Measurements from ENCODE around the gene RRAS2.

The RRAS2 gene

DNA sequence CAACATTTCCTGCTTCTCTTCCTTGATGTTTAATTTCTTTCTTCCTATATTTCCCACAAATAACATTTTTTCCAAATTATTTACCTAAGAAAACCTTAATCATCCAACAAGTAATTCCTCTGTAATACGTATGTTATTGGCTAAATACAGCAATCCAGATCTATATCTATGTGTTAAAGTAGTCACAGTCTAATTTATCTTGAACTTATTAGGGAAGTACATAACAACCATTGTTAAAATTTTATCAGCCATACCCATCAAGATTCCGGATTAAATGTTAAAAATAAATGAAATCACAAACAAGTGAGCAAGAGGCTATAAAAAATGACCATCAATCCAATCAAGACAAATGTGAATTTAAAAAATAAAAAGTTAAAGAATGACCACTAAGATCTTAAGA, 36.5 kb downstream of the RRAS2 start:
- H3K4me3 ChIP-seq (ENCODE audit: low read depth in 1 of 2, low read length in 2 of 2), result no peak overlapping the region
- H3K9me3 ChIP-seq (ENCODE audit: insufficient read depth, low read length, severe bottlenecking), result no peaks in the 10 kb centered on the region
- no peak overlapping the region for H3K9ac ChIP-seq (ENCODE audit: low read depth, low read length)
- H3K36me3 ChIP-seq (ENCODE audit: insufficient read depth, low read length), result no peaks in the 10 kb centered on the region
- ATAC-seq (ENCODE audit: insufficient read depth, low read depth), result no peak
- DNase-seq, result no peak
- no peak overlapping the region for H3K4me2 ChIP-seq (ENCODE audit: insufficient read depth, low read length)
- peaks cover 45% of the 10 kb centered on the region for H3K4me1 ChIP-seq (ENCODE audit: insufficient read depth, low read length)
- no peak for TF ChIP-seq CTCF (IDR thresholded peaks at IDR 0.05; ENCODE audit: borderline replicate concordance, extremely low read depth, low read length, poor library complexity, severe bottlenecking)
- TF ChIP-seq EZH2 (IDR thresholded peaks at IDR 0.05; ENCODE audit: borderline replicate concordance, low read depth, low read length, severe bottlenecking), result no peak
- no peaks in the 10 kb centered on the region for H3K27me3 ChIP-seq (ENCODE audit: insufficient read depth, low read length, poor library complexity)
- peaks cover 90% of the 10 kb centered on the region for H3K79me2 ChIP-seq (ENCODE audit: insufficient read depth, low read length)
- H3K27ac ChIP-seq (ENCODE audit: low read length), result no peak overlapping the region
- H2AFZ ChIP-seq (ENCODE audit: low read depth, low read length), result no peak overlapping the region
- peaks cover 51% of the 10 kb centered on the region for H4K20me1 ChIP-seq (ENCODE audit: insufficient read depth, low read length)

- Histone ChIP-seq H2AFZ (ENCODE audit: low read depth, low read length) (no peak overlapping the region), H3K4me3 (ENCODE audit: low read depth in 1 of 2, low read length in 2 of 2) (no peak overlapping the region), H3K27ac (ENCODE audit: low read length) (peak overlapping the region; percentile 67), H3K79me2 (ENCODE audit: insufficient read depth, low read length) (peaks cover 92% of the 10 kb centered on the region), H3K36me3 (ENCODE audit: insufficient read depth, low read length) (no peaks in the 10 kb centered on the region), H3K4me1 (ENCODE audit: insufficient read depth, low read length) (peaks cover 38% of the 10 kb centered on the region), H3K9ac (ENCODE audit: low read depth, low read length) (no peak overlapping the region), H3K4me2 (ENCODE audit: insufficient read depth, low read length) (peak overlapping the region; percentile 53), H4K20me1 (ENCODE audit: insufficient read depth, low read length) (peaks cover 55% of the 10 kb centered on the region), H3K9me3 (ENCODE audit: insufficient read depth, low read length, severe bottlenecking) (no peaks in the 10 kb centered on the region), H3K27me3 (ENCODE audit: insufficient read depth, low read length, poor library complexity) (no peaks in the 10 kb centered on the region)
- ATAC-seq (ENCODE audit: insufficient read depth, low read depth) (peak; percentile 96), DNase-seq (peak; percentile 73)
- TF ChIP-seq CTCF (IDR thresholded peaks at IDR 0.05; ENCODE audit: borderline replicate concordance, extremely low read depth, low read length, poor library complexity, severe bottlenecking) (no peak), EZH2 (IDR thresholded peaks at IDR 0.05; ENCODE audit: borderline replicate concordance, low read depth, low read length, severe bottlenecking) (no peak)
Observed at GRCh38 chr11:14320020-14320419, 39.0 kb downstream of the RRAS2 start.

DNA sequence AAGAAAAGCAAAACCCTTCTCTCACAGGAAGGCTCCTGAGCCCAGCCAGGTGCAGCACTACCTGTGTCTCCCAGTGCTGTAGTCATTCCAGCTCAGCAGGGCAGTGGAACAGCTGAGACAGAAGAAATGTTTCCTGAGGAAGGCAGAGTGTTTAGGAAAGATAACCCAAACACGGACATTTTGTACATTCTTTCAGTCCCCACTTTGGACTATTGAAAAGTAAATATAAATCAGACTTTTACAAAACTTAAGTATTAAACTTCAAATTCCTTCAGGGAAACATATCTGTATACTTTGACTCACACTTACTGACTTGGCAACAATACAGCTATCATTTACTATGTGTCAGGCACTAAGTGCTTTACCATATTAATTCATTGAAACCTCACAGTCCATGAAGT, 40.4 kb downstream of the RRAS2 start:
- peaks cover 55% of the 10 kb centered on the region for H4K20me1 ChIP-seq (ENCODE audit: insufficient read depth, low read length)
- H3K9me3 ChIP-seq (ENCODE audit: insufficient read depth, low read length, severe bottlenecking), result no peaks in the 10 kb centered on the region
- H3K9ac ChIP-seq (ENCODE audit: low read depth, low read length), result no peak overlapping the region
- no peak overlapping the region for H3K4me3 ChIP-seq (ENCODE audit: low read depth in 1 of 2, low read length in 2 of 2)
- ATAC-seq (ENCODE audit: insufficient read depth, low read depth) (no peak), DNase-seq (no peak)
- H3K79me2 ChIP-seq (ENCODE audit: insufficient read depth, low read length), result peaks cover 91% of the 10 kb centered on the region
- H2AFZ ChIP-seq (ENCODE audit: low read depth, low read length), result no peak overlapping the region
- no peak for TF ChIP-seq EZH2 (IDR thresholded peaks at IDR 0.05; ENCODE audit: borderline replicate concordance, low read depth, low read length, severe bottlenecking)
- TF ChIP-seq CTCF (IDR thresholded peaks at IDR 0.05; ENCODE audit: borderline replicate concordance, extremely low read depth, low read length, poor library complexity, severe bottlenecking), result no peak
- H3K4me2 ChIP-seq (ENCODE audit: insufficient read depth, low read length), result no peak overlapping the region
- no peaks in the 10 kb centered on the region for H3K36me3 ChIP-seq (ENCODE audit: insufficient read depth, low read length)
- H3K4me1 ChIP-seq (ENCODE audit: insufficient read depth, low read length), result peaks cover 39% of the 10 kb centered on the region
- no peak overlapping the region for H3K27ac ChIP-seq (ENCODE audit: low read length)
- no peaks in the 10 kb centered on the region for H3K27me3 ChIP-seq (ENCODE audit: insufficient read depth, low read length, poor library complexity)

Measured in DND-41 (cell line).